Vagina (tissue), 2 donors: Measurements from ENCODE around the gene TEAD4.

Experiments
- POLR2AphosphoS5 ChIP-seq, 2 donors: sonication (generic); formaldehyde crosslinking; IDR thresholded peaks; one replicate each; pipeline ENCODE4 v1.9.0; 2017; ENCODE audit warnings: antibody characterized with exemption in 2 of 2, mild to moderate bottlenecking in 2 of 2, low read depth in 1 of 2; ENCODE audit not compliant: insufficient read depth in 1 of 2
- TF ChIP-seq, protein P1 (sequence below), 3 experiments: fragments of 450-650 bp in 2 of 3; fragments of 200-600 bp in 1 of 3; sonication (generic) in 1 of 3; IDR thresholded peaks; one replicate each; pipeline ENCODE4 v1.5.1; 2017 to 2019; ENCODE audit warnings: antibody characterized with exemption in 3 of 3, mild to moderate bottlenecking in 2 of 3, moderate library complexity in 2 of 3

DNA sequence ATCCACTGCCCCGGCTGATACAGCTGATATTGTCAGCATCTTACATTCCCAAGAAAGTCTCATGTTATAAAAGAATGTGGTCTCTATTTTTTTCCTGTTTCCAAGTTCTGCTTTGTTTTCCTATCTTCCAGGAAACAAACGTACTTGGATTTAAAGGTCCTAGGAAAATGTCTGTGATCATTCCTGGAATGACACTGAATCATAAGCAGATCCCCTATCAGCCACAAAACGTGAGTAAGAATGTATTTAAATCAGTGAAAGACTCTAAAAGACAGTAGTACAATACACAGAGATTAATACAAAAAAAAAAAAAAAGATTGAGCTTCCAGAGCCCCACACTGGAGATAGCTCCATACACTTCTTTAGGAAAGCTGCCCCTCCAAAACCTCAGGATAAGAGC, 21.7 kb upstream of the TEAD4 start:
- TF ChIP-seq, protein P1, sequence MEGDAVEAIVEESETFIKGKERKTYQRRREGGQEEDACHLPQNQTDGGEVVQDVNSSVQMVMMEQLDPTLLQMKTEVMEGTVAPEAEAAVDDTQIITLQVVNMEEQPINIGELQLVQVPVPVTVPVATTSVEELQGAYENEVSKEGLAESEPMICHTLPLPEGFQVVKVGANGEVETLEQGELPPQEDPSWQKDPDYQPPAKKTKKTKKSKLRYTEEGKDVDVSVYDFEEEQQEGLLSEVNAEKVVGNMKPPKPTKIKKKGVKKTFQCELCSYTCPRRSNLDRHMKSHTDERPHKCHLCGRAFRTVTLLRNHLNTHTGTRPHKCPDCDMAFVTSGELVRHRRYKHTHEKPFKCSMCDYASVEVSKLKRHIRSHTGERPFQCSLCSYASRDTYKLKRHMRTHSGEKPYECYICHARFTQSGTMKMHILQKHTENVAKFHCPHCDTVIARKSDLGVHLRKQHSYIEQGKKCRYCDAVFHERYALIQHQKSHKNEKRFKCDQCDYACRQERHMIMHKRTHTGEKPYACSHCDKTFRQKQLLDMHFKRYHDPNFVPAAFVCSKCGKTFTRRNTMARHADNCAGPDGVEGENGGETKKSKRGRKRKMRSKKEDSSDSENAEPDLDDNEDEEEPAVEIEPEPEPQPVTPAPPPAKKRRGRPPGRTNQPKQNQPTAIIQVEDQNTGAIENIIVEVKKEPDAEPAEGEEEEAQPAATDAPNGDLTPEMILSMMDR (IDR thresholded peaks at IDR 0.05), result no peak
- no peak for TF ChIP-seq POLR2AphosphoS5 (IDR thresholded peaks at IDR 0.05; ENCODE audit: insufficient read depth in 1 of 2, low read depth in 1 of 2)
